IPS-NIHi7 (cell line): ENCODE results near the gene WWC1.
"Not testable (repeated sequence)": the region's sequence is repeated elsewhere in the genome, so short reads cannot be mapped to it uniquely, and the experiment has no call there.

Experiments used
- DNase-seq: peaks from one replicate; pipeline ENCODE4 v3.0.0; 2012; ENCODE audit warnings: mixed read lengths; ENCODE audit errors: extremely low spot score

Gene WWC1

DNA sequence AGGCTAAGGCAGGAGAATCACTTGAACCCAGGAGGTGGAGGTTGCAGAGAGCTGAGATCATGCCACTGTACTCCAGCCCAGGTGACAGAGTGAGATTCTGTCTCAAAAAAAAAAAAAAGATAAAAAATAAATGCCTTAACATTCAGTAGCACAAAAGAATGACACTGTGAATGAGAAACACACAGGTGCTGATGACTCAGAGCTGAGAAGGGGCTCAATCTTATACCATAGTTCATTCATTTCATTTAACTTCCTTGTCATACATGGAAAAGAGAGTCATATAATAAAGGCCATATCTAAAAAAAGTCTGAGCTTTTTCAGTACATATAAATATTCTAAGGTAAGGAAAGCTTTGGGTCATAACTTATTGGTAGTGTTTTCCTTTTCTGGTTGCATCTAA lies 40.6 kb downstream of the WWC1 start:
- no peak for DNase-seq

DNA sequence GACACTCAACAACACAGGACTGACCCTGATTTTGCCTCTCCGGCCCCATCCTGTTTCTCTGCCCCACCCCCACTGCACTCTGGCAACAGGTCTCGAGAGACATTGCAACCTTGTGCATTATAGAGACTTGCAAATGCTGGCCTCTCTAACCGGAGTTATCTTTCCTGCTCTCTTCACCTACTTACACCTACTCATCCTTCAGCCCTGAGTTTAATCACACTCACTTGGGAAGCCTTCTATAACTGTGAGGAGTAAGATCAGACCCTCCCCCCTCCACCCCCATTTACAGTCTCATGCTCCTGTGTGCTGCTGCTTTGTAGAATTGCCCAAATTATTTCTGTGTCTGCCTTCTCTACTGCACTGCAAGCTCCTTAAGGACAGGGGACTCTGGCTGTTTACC lies 42.8 kb downstream of the WWC1 start:
- DNase-seq: no peak

DNA sequence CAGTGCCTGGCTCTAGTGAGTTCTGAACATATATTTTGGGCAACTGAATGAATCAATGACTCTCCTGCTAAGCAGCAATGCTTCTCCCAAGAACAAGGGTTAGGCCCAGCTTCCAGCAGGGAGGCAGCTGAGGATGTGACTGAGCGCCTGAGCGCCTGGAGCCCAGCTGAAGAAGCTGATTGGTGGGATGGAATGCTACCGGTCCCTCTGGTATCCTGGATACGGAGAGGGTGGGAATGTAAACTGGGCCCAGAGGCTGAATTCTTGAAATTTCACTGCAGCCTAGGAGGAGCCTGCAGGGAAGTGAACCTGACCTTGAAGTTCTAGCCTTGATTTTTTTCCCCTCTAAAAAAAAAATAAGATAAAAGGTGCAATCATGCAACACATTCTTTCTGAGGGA lies 43.2 kb downstream of the WWC1 start:
- peak; percentile 90 for DNase-seq

DNA sequence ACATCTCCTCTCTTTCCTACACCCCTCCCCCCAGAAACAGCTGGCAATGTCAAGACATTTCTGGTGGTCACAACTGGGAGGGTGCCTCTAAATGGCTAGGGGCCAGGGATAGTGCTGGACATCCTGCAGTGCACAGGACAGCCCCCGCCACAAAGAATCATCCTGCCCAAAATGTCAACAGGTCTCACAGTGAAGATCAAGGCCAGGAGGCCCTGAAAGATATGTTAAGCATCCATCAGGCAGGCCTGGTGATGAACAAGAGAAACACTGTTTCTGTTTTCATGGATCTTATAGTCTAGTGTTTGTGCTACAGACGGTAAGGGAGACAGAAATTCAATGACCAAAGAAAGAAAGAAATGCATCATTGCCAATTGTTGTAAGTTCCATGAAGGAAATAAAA lies 45.9 kb downstream of the WWC1 start:
- no peak for DNase-seq

DNA sequence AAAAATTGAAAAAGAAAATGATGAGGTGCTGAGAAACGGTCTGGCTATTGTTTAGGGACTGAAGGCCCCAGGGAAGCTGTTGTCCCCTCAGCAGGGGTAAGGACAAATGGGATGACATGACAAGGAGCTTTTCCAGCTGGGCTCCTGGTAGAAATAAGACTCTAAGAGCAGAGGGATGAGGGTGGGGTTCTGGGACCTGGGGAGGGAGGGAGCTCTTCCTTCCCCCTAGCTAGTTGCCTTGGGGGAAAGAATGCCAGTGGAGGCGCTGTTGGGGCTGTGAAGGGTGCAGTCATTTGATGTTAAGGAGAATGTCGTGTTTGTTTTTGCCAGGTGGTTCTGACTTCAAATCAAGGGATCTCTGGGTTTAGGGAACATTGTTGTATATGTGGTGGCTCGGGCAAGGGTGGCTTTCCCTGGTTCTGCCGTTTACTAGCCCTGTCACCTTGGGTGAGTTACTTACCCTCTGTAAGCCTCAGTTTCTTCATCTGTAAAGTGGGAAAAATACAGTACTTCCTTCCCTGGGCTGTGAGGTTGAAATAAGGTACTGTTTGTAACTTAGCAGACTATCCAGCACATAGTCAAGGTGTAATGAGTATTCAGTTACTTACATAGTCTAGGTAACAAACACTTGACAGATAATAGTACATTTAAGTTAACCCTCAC lies 47.8 kb downstream of the WWC1 start:
- peak; percentile 71 for DNase-seq

DNA sequence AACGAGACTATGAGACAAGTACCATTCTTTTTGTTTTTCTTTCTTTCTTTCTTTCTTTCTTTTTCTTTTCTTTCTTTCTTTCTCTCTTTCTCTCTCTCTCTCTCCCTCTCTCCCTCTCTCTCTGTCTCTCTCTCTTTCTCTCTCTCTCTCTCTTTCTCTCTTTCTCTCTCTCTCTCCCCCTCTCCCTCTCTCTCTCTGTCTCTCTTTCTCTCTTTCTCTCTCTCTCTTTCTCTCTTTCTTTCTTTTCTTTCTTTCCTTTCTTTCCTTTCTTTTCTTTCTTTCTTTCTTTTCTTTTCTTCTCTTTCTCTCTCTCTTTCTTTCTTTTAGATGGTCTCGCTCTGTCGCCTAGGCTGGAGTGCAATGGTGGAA lies 48.3 kb downstream of the WWC1 start:
- not testable (repeated sequence) for DNase-seq

DNA sequence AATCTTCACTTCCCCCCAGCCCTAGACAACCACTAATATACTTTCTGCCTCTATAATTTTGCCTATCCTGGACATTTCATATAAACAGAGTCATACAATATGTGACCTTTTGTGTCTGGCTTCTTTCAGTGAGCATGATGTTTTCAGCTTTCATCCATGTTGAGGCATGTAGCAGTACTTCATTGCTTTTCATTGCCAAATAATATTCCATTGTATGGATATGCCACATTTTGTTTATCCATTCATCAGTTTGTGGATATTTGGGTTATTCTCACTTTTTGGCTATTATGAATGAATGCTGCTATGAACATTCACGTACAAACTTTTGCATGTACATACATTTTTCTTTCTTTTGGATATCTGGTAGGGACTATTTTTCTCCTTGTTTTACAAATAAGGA lies 49.0 kb downstream of the WWC1 start:
- DNase-seq: no peak

DNA sequence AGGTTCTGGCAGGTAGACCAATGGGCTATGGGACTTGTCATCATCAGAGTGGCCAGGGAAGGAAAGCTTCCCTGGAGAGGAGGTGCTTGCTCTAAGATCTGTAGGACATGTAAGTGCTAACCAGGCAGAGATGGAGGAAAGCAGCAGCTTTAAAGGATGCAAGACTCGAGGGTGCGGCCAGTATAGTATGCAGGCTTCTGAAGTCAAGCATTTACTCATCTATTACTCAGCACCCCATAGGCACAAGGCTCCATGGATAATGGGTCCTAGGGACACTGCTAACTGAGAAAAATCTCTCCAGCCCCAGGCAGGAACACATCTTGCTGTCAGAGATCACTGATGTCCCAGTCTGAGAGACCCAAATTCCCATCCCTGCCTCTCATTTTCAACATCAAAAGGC lies 49.7 kb downstream of the WWC1 start:
- DNase-seq: no peak

DNA sequence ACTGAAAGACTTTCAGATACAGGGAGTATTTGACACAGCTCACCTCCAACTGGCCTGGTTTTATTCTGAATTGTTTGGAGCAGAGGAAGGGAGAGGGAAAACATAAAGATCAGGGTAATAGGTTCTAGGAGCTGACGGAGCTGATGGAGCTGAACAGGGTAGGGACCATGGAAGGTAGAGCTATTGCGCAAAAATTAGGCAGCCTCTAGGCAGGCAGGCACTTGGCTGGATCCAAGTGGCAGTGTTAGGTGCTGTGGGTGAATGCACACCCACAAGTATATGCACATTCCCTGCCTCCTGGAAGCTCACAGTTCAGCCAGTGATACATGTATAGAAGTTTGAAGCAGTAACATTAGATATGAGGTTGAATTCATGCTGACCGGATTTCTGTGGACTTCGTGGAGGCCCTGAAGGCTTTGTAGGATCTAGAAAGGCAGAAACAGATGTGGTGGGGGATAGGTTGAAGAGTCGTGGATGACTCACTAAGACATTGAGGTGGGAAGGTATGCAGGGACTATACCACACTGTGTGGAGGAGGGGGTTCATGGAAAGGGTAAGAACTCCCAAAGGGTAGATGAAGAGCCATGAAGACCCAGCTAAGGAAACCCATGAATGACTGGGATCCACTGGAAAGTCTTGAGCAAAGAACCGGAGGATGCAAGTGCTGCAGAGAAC lies 50.8 kb downstream of the WWC1 start:
- DNase-seq: no peak

DNA sequence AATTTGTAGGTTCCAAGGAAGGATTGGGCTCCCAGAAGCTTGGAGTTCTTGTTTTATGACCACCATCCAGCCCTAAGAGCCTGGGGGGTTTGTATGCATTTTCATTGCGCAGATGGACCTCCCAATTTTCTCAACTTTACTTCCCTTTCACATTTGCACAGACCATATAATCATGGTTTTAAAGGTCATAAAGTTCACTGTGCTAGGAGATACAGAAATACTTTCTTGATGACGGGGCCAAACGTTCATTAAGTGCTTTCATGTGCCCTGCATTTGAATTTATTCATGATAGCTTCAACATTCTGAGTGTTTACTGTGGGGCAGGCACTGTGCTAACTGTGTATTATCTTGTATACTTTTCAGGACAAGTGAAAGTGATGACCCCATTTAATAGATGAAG lies 51.5 kb downstream of the WWC1 start:
- no peak for DNase-seq

DNA sequence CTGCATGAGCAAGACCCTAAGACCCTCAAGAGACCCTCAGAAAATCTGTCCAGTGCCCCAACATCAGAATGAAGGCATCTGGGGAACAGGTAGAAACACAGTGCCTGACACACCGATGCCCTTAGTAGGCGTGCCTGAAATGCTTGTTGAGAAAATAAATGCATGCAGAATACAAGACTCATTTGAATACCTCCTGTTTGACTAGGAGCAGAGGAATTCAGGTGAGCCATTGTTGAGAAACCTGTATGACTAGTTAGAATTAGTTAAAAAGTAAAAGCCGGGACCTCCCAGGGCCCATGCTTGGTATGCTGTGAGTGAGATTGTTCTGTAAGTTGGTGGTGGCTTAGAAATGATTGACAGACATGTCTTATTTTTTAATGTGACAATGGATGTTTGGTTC lies 55.0 kb downstream of the WWC1 start:
- DNase-seq: peak; percentile 51

DNA sequence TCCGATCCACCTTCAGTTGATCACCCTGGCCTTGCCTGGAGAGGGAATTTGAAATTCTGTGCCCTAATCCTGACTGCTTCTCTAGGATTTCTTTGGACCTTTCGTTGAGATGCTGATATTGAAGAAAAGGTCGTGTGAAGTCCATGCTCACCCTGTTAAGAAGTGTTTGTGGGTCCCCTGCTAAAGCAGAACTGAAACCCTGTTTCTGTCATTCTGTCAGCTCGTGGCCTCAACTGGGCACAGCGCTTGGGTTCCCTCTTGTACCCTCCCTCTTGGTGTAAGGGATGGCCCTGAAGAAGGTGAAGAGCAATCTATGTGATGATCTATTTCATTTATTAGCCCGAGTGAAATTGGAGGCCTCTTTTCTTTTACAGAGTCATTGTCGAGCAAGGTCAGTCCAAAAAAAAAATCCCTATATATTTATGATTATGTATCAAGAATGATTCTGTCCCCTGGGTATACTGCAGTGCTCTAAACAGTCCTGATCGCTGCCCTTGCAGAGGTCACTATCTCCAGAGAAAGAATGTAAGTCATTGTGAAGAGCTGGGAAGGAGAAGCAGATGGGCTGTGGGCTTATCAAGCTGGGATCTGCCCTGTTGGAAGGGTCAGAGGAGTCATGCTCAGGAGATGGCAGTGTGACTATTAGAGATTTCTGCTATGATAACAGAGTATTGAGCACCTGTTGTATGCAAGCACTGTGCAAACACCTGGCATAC lies 56.1 kb downstream of the WWC1 start:
- no peak for DNase-seq

DNA sequence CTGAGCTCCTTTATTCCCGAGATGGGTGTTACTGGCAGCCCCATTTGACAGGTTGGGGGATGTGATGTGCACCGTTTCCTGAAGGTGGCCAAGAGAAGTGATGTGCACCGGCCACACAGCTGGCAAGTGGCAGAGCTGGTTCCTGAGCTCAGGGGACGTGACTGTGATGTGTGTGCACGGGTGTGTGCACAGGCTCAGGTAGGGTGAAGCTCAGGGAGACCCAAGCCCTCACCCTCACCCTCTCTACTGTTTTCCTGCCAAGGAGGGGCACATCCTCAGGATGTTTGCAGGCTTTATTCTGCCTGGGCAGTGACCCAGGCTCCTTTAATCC lies 56.6 kb downstream of the WWC1 start:
- no peak for DNase-seq

DNA sequence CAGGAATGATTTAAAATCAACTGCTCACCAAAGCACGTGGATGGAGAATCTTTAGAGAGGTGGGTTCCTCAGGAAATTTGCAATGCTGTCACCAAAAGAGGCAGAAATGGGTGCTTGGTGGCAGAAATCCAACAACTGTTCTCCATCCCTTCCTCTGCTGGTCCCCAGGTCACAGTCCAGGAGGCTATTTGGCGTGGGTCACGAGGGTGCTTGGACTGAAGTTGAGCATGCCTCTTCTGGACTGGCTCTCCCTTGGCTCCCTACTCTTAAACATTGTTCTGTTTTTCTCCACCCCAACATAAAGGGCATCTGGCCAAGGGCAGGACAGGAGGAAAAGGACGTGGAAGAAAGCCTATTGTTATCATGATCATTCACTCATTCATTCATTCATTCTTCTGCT lies 58.9 kb downstream of the WWC1 start:
- DNase-seq: no peak

DNA sequence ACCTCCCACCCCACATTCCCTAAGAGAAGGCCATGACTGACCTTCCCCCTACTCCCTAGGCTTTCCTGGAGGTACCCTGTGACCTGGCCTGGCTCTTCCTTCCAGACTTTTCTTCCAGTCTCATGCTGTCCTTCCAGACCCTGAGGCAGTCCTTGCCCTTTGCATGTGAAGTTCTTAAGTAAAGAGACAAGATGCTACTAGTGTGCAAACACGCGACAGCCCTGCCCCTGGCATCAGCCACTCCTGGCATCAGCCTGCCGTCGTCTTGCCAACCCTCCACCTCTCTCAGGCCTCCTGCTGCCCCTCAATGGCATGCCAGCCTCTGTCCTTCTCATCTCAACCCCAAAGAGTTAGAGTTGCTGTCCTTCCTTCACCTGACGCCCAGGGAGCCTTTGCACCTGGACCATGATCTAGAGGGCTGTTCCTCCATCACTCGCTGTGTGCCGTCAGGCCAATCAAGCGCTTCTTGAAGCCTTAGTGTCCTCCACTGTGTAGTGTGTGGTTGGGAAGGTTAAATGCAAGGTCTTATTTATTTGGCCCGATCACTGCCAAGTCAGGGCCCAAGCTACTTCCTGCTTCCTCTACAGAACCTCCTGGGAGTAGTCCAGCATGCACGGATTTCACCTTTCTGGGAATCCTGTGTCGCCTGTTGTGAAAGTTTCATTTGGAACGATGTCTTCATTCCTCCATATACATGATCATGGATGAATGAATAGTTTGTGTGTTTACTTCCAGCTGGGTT lies 61.9 kb downstream of the WWC1 start:
- DNase-seq: no peak

DNA sequence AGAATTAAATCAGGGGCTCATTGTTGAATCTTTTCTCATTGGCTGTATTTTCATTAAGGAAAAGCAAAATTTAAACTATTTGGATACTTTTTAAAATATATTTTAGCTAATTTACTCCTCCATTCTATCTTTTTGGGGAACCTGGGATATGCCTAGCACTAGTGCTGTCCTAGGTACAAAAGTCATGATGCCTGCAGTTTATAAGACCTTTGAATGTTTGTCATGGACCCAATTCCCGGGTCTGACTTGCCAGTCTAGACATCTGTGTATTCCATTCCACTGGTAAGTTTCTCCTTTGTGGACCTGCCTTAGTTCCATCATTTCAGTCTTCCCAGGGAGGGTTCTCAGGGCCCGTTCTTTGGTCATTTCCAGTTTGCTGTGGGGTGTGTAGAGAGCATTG lies 63.0 kb downstream of the WWC1 start:
- DNase-seq: no peak

DNA sequence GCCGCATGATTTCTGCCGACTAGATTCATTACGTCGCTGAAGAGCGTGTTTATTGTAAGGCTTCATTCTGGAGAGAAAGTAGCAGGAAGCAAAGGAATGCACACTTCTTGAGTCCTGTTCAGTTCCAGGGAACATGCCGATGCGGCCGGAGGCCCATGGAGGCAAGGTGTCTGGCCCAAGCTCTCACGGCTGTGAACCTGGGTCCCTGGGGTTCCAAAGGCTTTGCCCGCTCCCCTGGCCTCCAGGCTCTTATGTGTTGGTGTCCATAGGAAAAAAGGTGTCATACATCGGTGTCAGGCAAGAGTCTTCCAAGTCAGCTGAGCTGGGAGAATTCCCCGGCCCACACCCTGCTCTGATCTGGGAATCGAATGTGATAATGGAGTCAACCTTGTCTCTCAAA lies 64.7 kb downstream of the WWC1 start:
- DNase-seq: no peak

DNA sequence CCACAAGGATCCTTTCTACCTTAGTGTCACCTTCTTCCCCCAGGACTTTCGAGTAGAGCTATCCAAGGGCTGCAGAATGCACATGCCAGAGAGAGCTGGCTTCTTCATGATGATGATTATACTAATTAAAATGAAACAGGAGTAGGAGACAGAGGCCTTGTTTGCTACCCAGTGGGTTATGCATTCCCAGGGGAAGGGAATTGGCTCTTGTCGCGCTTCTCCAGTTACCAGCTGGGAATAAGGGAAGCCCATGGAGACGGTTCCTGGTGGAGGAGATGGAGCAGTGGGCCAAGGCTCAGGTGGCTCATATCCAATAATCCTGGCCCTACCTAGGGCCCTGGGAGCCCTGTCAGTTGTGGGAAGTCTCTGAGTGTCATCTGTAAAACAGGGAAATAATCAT lies 65.1 kb downstream of the WWC1 start:
- no peak for DNase-seq

DNA sequence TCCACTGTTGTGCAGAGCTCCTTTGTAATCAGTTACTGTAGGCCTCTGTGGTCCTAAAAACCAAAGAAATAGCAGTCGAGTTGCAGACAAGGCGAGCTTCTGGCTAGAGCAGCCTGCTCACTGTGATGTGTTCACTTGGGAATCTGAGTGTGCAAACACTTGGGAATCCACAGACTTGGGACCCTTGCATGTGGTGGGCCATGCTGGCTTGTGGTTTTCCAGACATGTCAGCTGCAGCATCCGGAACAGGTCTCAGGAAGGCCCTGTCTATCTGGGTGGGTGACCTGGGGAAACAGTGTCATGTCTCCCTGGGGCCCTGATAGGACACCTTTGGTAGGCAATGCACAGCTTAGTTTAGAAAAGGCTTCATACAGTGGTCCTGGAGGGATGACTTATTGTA lies 66.4 kb downstream of the WWC1 start:
- no peak for DNase-seq

DNA sequence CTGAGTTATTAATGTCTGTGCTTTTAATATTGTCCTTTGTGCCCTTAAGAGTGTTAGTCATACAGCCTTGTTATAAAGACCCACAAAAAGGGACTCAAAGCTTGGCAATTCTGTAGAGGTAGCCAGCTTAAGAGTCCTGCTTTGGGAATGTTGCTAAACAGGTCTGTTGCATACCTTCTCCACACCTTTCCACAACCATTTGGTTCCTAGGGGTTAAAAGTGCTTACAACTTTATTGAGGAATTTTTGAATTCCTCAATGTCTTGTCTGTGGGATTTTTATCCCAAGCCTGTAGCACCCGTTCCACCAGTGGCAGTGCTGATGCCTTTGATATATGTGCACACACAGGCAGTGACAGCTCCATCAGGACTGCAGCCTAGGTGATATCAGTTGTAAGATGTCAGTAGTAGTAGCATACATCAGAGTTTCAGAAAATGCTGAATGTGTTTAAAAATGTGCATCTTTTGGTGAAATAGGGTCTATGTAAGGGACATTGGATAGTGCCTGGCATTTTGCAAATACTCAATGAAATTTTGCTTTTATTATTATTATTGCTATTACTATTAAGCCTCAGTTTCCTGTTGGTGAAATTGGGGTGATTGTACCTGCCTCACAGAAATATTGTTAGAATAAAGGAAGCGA lies 68.5 kb downstream of the WWC1 start:
- no peak for DNase-seq

DNA sequence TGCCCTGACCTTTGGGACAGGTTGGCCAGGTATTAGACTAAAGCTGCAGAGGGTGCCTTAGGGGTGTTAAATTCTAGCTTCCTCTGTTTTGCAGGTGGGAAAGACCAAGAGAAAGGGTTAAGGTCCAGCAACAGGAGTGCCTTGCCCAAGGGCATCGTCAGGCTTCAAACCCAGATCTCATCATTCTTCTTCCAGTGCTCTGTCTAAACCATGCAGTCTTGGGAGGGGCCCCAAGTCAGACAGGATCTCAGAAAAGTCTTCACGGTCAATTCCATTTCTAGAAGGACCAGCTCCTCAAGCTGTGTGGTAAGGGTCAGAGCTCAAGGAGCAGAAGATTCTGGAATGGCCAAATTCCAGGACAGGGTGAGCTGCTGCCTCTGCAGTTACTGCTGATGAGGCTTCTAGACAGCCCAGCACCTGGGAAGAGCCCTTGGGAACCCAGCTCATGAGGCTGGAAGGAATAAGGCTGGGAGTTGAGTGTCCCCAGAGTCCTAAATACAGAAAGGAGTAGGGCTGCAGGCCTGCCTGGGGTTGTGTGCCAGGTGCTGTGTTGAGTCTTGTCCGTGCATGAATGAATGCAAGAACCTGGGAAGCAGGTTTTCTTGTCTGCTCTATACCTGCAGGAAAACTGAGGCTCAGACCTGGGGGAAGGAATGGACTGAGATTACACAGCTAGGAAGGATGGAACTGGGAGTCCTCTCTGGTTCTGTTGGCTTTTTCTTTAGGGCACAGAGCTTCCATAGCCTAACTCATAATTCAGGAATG lies 69.3 kb downstream of the WWC1 start:
- DNase-seq: no peak
